Measurements from ENCODE around the gene PRM3. TPM values are rescaled to one million over a fixed set of nuclear protein-coding genes. Genes with fewer than 3 reads are reported as not detected.

The PRM3 gene
- polyA plus RNA-seq, 3 donors = not detected

- DNase-seq (ENCODE audit: low read depth in 3 of 3, low spot score in 2 of 3) = no peak
These were observed 44.0 kb downstream of the PRM3 start for GRCh38 chr16:11229432-11229831.

GRCh38 chr16:11225677-11226549 is 47.5 kb downstream of the PRM3 start:
- DNase-seq (ENCODE audit: low read depth in 3 of 3, low spot score in 2 of 3) = no peak

- no peak for DNase-seq (ENCODE audit: low read depth in 3 of 3, low spot score in 2 of 3)
These were observed 48.3 kb downstream of the PRM3 start for GRCh38 chr16:11224894-11225676.

GRCh38 chr16:11224096-11224893 is 49.1 kb downstream of the PRM3 start:
- no peak for DNase-seq (ENCODE audit: low read depth in 3 of 3, low spot score in 2 of 3)

Other genes starting within 250 kb of the PRM3 start
- 1 to 10 TPM; 3.4 to 6.6 (median 4.9) TPM for gene SOCS1, start 17.4 kb downstream of the PRM3 start, polyA plus RNA-seq (ENCODE audit: insufficient read length in 3 of 3)
- not detected for gene TNP2, start 4.3 kb downstream of the PRM3 start, polyA plus RNA-seq (ENCODE audit: insufficient read length in 3 of 3)
- gene PRM2, start 2.9 kb upstream of the PRM3 start, polyA plus RNA-seq (ENCODE audit: insufficient read length in 3 of 3) = not detected
- not detected for gene PRM1, start 7.7 kb upstream of the PRM3 start, polyA plus RNA-seq (ENCODE audit: insufficient read length in 3 of 3)
- gene RMI2, start 71.8 kb upstream of the PRM3 start, polyA plus RNA-seq (ENCODE audit: insufficient read length in 3 of 3) = 10 to 100 TPM; 26.3 to 37.1 (median 26.7) TPM

Data from right renal cortex interstitium (tissue), 3 donors.